ENCODE measurements around the gene CCDC138.

DNA sequence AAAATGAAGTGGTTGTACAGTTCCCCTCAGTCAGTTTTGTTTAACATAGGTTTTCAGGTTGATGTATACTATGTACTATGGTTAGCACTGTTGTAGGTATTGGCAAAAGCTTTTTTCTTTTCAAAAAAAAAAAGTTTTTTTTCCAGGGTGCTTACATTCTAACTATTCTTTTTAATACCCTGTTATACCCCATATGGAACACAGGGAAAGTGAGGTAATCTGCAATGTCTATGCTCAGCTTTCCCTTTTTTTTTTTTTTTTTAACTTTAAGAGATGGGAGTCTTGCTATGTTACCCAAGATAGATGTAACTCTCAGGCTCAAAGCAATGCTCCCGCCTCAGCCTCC, 590 bp upstream of the CCDC138 start:
- TF ChIP-seq, protein P1, sequence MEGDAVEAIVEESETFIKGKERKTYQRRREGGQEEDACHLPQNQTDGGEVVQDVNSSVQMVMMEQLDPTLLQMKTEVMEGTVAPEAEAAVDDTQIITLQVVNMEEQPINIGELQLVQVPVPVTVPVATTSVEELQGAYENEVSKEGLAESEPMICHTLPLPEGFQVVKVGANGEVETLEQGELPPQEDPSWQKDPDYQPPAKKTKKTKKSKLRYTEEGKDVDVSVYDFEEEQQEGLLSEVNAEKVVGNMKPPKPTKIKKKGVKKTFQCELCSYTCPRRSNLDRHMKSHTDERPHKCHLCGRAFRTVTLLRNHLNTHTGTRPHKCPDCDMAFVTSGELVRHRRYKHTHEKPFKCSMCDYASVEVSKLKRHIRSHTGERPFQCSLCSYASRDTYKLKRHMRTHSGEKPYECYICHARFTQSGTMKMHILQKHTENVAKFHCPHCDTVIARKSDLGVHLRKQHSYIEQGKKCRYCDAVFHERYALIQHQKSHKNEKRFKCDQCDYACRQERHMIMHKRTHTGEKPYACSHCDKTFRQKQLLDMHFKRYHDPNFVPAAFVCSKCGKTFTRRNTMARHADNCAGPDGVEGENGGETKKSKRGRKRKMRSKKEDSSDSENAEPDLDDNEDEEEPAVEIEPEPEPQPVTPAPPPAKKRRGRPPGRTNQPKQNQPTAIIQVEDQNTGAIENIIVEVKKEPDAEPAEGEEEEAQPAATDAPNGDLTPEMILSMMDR (IDR thresholded peaks at IDR 0.05): no peak
- no peak for TF ChIP-seq POLR2A (IDR thresholded peaks at IDR 0.05)
